IMR-90 (cell line): Measurements from ENCODE around the gene KCTD3. TPM values are rescaled to one million over a fixed set of nuclear protein-coding genes. Genes with fewer than 3 reads are reported as not detected.

Experiments
- ATAC-seq: fragments of 200-7000 bp; cut with Tn5 transposase; 2 replicates; pipeline ENCODE4 v1.9.1; 2020; ENCODE audit warnings: low read depth, mild to moderate bottlenecking, moderate library complexity
- BruUV-seq: library from RNA; stranded (reverse); fragments of 400-500 nt; replicated peaks from 2 replicates; lab custom pipeline; 2021; lab: Mats Ljungman, UMichigan
- CTCF ChIA-PET: fragments of 300-600 bp; formaldehyde crosslinking; extraction: SDS; loops from one replicate; lab custom pipeline; 2021; ENCODE audit warnings: antibody characterized with exemption; lab: Yijun Ruan, JAX
- POLR2A ChIA-PET: fragments of 300-600 bp; sonication (Branson Sonifier 250); formaldehyde crosslinking; loops from one replicate; lab custom pipeline; 2022; ENCODE audit warnings: antibody characterized with exemption; ENCODE audit not compliant: unreplicated experiment; lab: Charles Lee
- DNase-seq: peaks from one replicate; pipeline ENCODE4 v3.0.0; 2013
- H2AFZ ChIP-seq: replicated peaks from 2 replicates; pipeline ENCODE3; 2013; ENCODE audit warnings: low read length, mild to moderate bottlenecking; ENCODE audit not compliant: poor library complexity
- H2AK5ac ChIP-seq: 2 replicates; pipeline ENCODE4 v1.6.1; 2013; ENCODE audit warnings: low read depth, low read length, inconsistent platforms
- H2AK9ac ChIP-seq: replicated peaks from 2 replicates; pipeline ENCODE3; 2013; ENCODE audit warnings: mild to moderate bottlenecking, low read depth, low read length, moderate library complexity; ENCODE audit not compliant: poor library complexity
- H2BK120ac ChIP-seq: 2 replicates; pipeline ENCODE4 v1.6.1; 2013; ENCODE audit warnings: low read depth, low read length, inconsistent platforms
- H2BK15ac ChIP-seq: 3 replicates; pipeline ENCODE4 v1.6.1; 2013; ENCODE audit warnings: low read depth, low read length, inconsistent platforms
- H2BK20ac ChIP-seq: 2 replicates; pipeline ENCODE4 v1.6.1; 2013; ENCODE audit warnings: low read depth, mild to moderate bottlenecking, inconsistent platforms, low read length, moderate library complexity
- H2BK5ac ChIP-seq: 2 replicates; pipeline ENCODE4 v1.6.1; 2013; ENCODE audit warnings: mild to moderate bottlenecking, low read depth, low read length, inconsistent platforms; ENCODE audit not compliant: poor library complexity, severe bottlenecking
- H3K14ac ChIP-seq: replicated peaks from 2 replicates; pipeline ENCODE4 v1.6.1; 2013; ENCODE audit warnings: low read depth, low read length, inconsistent platforms
- H3K18ac ChIP-seq: 2 replicates; pipeline ENCODE4 v1.6.1; 2013; ENCODE audit warnings: low read depth, low read length, control low read depth
- H3K23ac ChIP-seq: 2 replicates; pipeline ENCODE4 v1.6.1; 2013; ENCODE audit warnings: low read depth, low read length, inconsistent platforms
- H3K27ac ChIP-seq: 2 replicates; pipeline ENCODE4 v1.5.1; 2013; ENCODE audit warnings: mild to moderate bottlenecking, control low read depth, low read length; ENCODE audit not compliant: insufficient read depth
- H3K27me3 ChIP-seq: 2 replicates; pipeline ENCODE4 v1.6.1; 2013; ENCODE audit warnings: low read length; ENCODE audit not compliant: control insufficient read depth, insufficient read depth
- H3K36me3 ChIP-seq: 2 replicates; pipeline ENCODE4 v1.6.1; 2013; ENCODE audit warnings: low read length, mixed read lengths; ENCODE audit not compliant: control insufficient read depth, insufficient read depth
- H3K4ac ChIP-seq: 2 replicates; pipeline ENCODE4 v1.6.1; 2013; ENCODE audit warnings: low read depth, low read length, inconsistent platforms
- H3K4me1 ChIP-seq: 2 replicates; pipeline ENCODE4 v1.6.1; 2013; ENCODE audit warnings: low read length, mixed read lengths; ENCODE audit not compliant: control insufficient read depth, insufficient read depth
- H3K4me2 ChIP-seq: 2 replicates; pipeline ENCODE4 v1.6.1; 2013; ENCODE audit warnings: low read depth, mild to moderate bottlenecking, control low read depth, low read length, moderate library complexity
- H3K4me3 ChIP-seq: 2 replicates; pipeline ENCODE4 v1.5.1; 2013; ENCODE audit warnings: low read depth, mild to moderate bottlenecking, control low read depth, low read length, moderate library complexity; ENCODE audit not compliant: insufficient read depth
- H3K56ac ChIP-seq: 2 replicates; pipeline ENCODE4 v1.6.1; 2013; ENCODE audit warnings: low read length, inconsistent platforms; ENCODE audit not compliant: insufficient read depth; ENCODE audit errors: extremely low read depth
- H3K79me1 ChIP-seq, 2 experiments: 2 replicates each; pipeline ENCODE4 v1.6.1; 2013; ENCODE audit warnings: low read length in 2 of 2, inconsistent platforms in 1 of 2, low read depth in 1 of 2
- H3K9ac ChIP-seq: 2 replicates; pipeline ENCODE4 v1.6.1; 2013; ENCODE audit warnings: low read depth, low read length, control low read depth
- H3K9me1 ChIP-seq: 2 replicates; pipeline ENCODE4 v1.6.1; 2013; ENCODE audit warnings: low read length, inconsistent platforms; ENCODE audit not compliant: insufficient read depth
- H3K9me3 ChIP-seq: 2 replicates; pipeline ENCODE4 v1.6.1; 2013; ENCODE audit warnings: low read length; ENCODE audit not compliant: control insufficient read depth, insufficient read depth
- H4K20me1 ChIP-seq: 2 replicates; pipeline ENCODE4 v1.6.1; 2013; ENCODE audit warnings: low read length, inconsistent platforms; ENCODE audit not compliant: insufficient read depth
- H4K5ac ChIP-seq: 2 replicates; pipeline ENCODE4 v1.6.1; 2013; ENCODE audit warnings: mild to moderate bottlenecking, low read depth, low read length, control low read depth
- H4K8ac ChIP-seq, 2 experiments: 2 replicates each; pipeline ENCODE4 v1.6.1; 2013; ENCODE audit warnings: low read depth in 2 of 2, low read length in 2 of 2, control low read depth in 1 of 2, inconsistent platforms in 1 of 2
- H4K91ac ChIP-seq: 2 replicates; pipeline ENCODE4 v1.6.1; 2013; ENCODE audit warnings: low read depth, low read length, inconsistent platforms; ENCODE audit not compliant: insufficient read depth
- CEBPB ChIP-seq: IDR thresholded peaks from 2 replicates; pipeline ENCODE4 v1.6.1; 2012; ENCODE audit warnings: low read depth, low read length, improper control_type of control experiment
- RFX5 ChIP-seq: IDR thresholded peaks from 2 replicates; pipeline ENCODE4 v1.8.0; 2012; ENCODE audit warnings: low read depth, mild to moderate bottlenecking, low read length, moderate library complexity
- SMC3 ChIP-seq: fragments of 150-350 bp; IDR thresholded peaks from 2 replicates; pipeline ENCODE4 v1.6.1; 2016; ENCODE audit warnings: low read depth, mild to moderate bottlenecking, antibody characterized with exemption, low read length, moderate library complexity
- WGBS, 2 experiments: methylation state at CpG; one replicate each; pipeline versions ENCODE4 v1.1.5 to v1.1.7; 2013; ENCODE audit warnings: missing lambda C conversion rate in 2 of 2; ENCODE audit not compliant: insufficient read length in 1 of 2; ENCODE audit errors: extremely low coverage in 2 of 2; 5-methylcytosine and 5-hydroxymethylcytosine counted together
- dilution Hi-C: fragments of 300-500 bp; cut with HindIII; formaldehyde crosslinking; loops from one replicate; pipeline ENCODE4 v1.14.3; 2018; ENCODE audit warnings: low sequenced_read_pairs; ENCODE audit not compliant: unreplicated experiment
- in situ Hi-C: fragments of 300-500 bp; cut with MboI; formaldehyde crosslinking; loops from 3 replicates; pipeline ENCODE4 v1.14.3; 2019; ENCODE audit warnings: low sequenced_read_pairs, inconsistent platforms, mixed read lengths
- intact Hi-C: fragments of 100-400 bp; cut with micrococcal nuclease; formaldehyde crosslinking; loops from 2 replicates; pipeline ENCODE4 v1.10.0; 2022
- polyA plus RNA-seq, 3 experiments: library from polyadenylated mRNA; depleted of rRNA; stranded (reverse); fragments of >200 nt; gene quantifications; 2 replicates each; pipeline ENCODE4 v1.2.3, GENCODE V29; 2012; ENCODE audit warnings: low replicate concordance in 1 of 3
- total RNA-seq: library from RNA; depleted of rRNA; stranded (reverse); fragments of >200 nt; gene quantifications from 2 replicates; pipeline ENCODE4 v1.2.3, GENCODE V29; 2012

The KCTD3 gene
- total and polyA plus RNA-seq, 2 of the 4 experiments (the other 2 are of a cell fraction): 43.6 to 49.5 TPM

GRCh38 chr1:215584389-215584788 lies 17.3 kb downstream of the KCTD3 start:
- Histone ChIP-seq H2BK20ac (no peak overlapping the region), H2AK9ac (no peak overlapping the region), H3K4ac (no peak overlapping the region), H3K27ac (no peak overlapping the region), H4K91ac (no peak overlapping the region), H3K9ac (no peak overlapping the region), H2BK120ac (no peak overlapping the region), H2AFZ (no peak overlapping the region), H3K36me3 (peaks cover 31% of the 10 kb centered on the region), H3K18ac (no peak overlapping the region), H3K4me2 (no peak overlapping the region), H3K4me1 (peaks cover 1% of the 10 kb centered on the region; the same call in 1 of the 2 replicates), H3K9me3 (peaks cover 2% of the 10 kb centered on the region; the same call in 1 of the 2 replicates), H3K4me3 (no peak overlapping the region), H3K14ac (no peak overlapping the region), H3K27me3 (no peaks in the 10 kb centered on the region), H3K56ac (no peak overlapping the region), H3K23ac (no peak overlapping the region), H3K9me1 (no peaks in the 10 kb centered on the region), H4K8ac (no peak overlapping the region), H4K5ac (no peak overlapping the region), H4K20me1 (no peaks in the 10 kb centered on the region), H2BK15ac (no peak overlapping the region), H2BK5ac (no peak overlapping the region), H3K79me1 (peaks cover 3 to 17% of the 10 kb centered on the region in 2 experiments; a peak in 1 of 4 replicates), H2AK5ac (no peak overlapping the region)
- in situ Hi-C loops: no loop called here
- POLR2A ChIA-PET: no interaction called here
- TF ChIP-seq RFX5 (no peak), CEBPB (no peak), SMC3 (no peak)
- DNase-seq (no peak), ATAC-seq (no peak)
- CTCF ChIA-PET: no interaction called here
- intact Hi-C loops: no loop called here
- dilution Hi-C loops: no loop called here
- BruUV-seq: no TSS peak
- WGBS, 2 experiments: no CpG with 5 or more reads among the region's 1 CpG
